BE2C (cell line): Measurements from ENCODE around the gene PROP1.
"Not testable (repeated sequence)": the region's sequence is repeated elsewhere in the genome, so short reads cannot be mapped to it uniquely, and the experiment has no call there.

Source experiments
- DNase-seq: peaks from one replicate; pipeline ENCODE4 v3.0.0-alpha.2; 2020
- H3K27me3 ChIP-seq: fragments of 250-450 bp; sonication (Bioruptor Pico); 2 replicates; pipeline ENCODE4 v1.5.1; 2020; ENCODE audit warnings: mild to moderate bottlenecking
- H3K36me3 ChIP-seq: fragments of 250-450 bp; sonication (Bioruptor Pico); 2 replicates; pipeline ENCODE4 v1.5.1; 2020; ENCODE audit warnings: mild to moderate bottlenecking
- H3K4me1 ChIP-seq: fragments of 250-450 bp; sonication (Bioruptor Pico); 2 replicates; pipeline ENCODE4 v1.5.1; 2020
- H3K4me3 ChIP-seq: 2 replicates; pipeline ENCODE4 v1.5.1; 2011; ENCODE audit warnings: low read depth, low read length
- H3K9me3 ChIP-seq: fragments of 250-450 bp; sonication (Bioruptor Pico); 2 replicates; pipeline ENCODE4 v1.5.1; 2020
- TF ChIP-seq, protein P1 (sequence below): IDR thresholded peaks from 2 replicates; pipeline ENCODE4 v1.5.1; 2012; ENCODE audit warnings: mild to moderate bottlenecking, low read depth, low read length

PROP1 gene

DNA sequence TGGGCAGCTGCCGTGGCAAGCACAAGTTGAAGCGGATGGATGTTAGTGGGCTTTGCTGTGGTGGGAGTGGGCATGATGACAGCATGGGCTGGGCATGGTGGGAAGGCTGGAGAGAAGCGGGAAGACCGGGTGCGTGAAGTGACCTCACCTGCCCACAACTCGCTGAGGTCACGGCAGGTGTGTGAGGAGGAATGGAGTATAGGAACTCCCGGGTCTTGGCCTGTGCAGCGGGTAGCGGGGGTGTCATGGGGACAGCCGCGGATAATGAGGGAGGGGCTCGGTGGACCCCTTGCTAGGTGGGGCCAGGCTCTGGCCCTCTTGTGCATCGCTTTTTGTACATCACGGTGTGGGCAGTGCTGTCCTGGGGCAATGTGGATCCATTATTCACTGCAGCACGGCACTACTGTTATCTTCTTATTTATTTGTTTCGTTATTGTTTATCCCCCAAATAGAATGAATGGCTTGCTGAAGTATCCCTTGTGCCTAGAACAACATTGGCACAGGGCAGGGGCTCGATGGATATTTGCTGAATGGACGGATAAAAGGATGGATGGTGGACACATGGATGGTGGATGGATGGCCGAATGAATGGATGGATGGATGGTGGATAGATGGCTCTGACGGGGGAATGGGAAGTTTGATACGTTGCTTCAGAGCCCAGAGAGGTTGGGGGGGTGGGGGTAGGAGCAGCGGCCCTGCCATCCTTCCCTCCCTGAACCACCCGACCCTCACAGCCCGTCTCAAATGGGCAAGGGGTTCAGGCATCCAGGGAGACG lies 14.6 kb downstream of the PROP1 start:
- no peak for DNase-seq
- TF ChIP-seq, protein P1, sequence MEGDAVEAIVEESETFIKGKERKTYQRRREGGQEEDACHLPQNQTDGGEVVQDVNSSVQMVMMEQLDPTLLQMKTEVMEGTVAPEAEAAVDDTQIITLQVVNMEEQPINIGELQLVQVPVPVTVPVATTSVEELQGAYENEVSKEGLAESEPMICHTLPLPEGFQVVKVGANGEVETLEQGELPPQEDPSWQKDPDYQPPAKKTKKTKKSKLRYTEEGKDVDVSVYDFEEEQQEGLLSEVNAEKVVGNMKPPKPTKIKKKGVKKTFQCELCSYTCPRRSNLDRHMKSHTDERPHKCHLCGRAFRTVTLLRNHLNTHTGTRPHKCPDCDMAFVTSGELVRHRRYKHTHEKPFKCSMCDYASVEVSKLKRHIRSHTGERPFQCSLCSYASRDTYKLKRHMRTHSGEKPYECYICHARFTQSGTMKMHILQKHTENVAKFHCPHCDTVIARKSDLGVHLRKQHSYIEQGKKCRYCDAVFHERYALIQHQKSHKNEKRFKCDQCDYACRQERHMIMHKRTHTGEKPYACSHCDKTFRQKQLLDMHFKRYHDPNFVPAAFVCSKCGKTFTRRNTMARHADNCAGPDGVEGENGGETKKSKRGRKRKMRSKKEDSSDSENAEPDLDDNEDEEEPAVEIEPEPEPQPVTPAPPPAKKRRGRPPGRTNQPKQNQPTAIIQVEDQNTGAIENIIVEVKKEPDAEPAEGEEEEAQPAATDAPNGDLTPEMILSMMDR, result no peak
- Histone ChIP-seq H3K36me3 (no peaks in the 10 kb centered on the region), H3K4me1 (no peaks in the 10 kb centered on the region), H3K9me3 (no peaks in the 10 kb centered on the region), H3K27me3 (peaks cover 36% of the 10 kb centered on the region), H3K4me3 (no peak overlapping the region)

DNA sequence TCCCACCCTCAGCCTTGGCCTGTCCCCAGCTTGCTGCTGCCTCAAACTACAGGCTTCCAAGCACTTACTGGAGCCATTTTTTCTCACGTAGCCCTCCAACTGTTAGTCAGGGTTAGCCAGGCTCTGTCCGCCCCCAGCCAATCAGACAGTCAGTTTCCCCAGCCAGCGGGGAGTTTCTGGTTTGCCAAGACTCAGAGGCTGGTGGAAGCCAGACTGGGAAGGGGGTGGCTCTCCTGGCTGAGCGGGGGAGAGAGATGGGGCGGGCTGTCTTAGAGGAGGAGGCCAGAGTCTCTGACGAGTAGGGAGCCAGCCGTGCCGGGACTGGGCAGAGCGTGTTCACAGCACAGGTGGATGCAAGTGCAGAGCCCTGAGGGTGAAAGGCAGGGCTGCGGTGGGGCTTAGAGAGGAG lies 15.3 kb downstream of the PROP1 start:
- TF ChIP-seq, protein P1, result no peak
- peaks cover 36% of the 10 kb centered on the region for H3K27me3 ChIP-seq
- DNase-seq, result no peak
- H3K4me1 ChIP-seq, result no peaks in the 10 kb centered on the region
- H3K9me3 ChIP-seq, result no peaks in the 10 kb centered on the region
- H3K4me3 ChIP-seq, result no peak overlapping the region
- no peaks in the 10 kb centered on the region for H3K36me3 ChIP-seq

DNA sequence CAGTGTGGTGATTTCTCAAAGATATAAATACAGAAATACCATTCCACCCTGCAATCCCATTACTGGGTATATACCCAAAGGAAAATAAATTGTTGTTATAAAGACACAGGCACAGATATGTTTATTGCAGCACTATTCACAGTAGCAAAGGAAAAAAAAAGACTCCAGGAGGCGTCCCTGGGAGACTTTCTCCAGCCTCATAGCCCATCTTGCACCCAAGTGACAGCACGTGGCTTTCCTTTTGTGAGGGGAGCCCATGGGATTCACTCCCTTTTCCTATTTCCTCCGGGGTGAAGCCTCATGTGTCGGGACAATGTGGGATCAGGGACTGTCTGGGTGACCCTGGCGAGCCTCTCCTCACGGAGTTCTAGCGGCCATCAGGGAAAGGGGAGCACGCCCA lies 18.4 kb downstream of the PROP1 start:
- H3K36me3 ChIP-seq, H3K4me1 ChIP-seq, H3K4me3 ChIP-seq, DNase-seq, H3K9me3 ChIP-seq: not testable (repeated sequence)
- H3K27me3 ChIP-seq, result peaks cover 10% of the 10 kb centered on the region

DNA sequence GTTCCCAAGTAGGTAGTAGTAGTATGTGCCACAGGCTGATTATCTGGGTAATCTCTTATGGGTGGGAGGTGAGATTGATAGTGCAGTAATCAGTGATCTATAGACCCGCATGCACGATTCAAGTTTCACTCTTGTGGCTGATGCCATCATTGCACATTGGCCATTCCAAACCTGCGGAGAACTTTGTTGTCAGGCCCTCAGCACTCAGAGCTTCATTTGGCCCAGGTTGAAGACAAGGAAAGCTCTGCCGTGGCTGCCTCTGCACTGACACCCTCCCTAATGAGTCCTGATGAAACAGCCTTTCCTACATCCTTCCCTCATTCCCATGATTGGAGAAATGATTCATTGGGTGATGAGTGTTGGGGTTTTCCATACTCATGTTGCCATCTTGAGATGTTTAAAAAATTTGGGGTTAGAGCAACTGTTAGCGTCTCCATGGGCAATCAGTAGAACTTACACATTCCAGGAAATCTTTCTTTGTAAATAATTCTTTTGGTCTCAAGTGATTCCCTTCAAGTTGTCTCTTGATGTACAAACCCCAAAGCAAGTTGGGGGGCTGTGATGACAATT lies 22.9 kb downstream of the PROP1 start:
- no peak for DNase-seq

DNA sequence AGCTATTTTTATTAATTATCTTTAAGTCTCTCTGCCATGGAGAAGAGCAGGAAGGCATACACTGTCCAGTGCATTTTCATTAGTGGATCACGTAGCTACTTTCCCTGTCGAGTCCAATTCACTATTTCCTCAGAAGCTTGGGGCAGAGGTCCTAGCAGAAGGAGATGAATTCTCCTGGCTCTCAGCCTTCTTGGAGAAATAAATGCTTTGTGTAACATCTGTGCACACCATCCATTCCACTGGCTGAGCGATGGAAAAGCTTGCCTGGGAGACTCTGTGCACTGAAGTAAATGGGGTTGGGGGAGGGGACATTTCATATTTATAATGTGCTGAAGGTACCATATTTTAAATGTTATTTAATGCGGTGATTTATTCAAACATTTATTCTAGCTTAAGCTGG lies 23.4 kb downstream of the PROP1 start:
- no peak for DNase-seq
- no peaks in the 10 kb centered on the region for H3K9me3 ChIP-seq
- TF ChIP-seq, protein P1, result no peak
- no peaks in the 10 kb centered on the region for H3K36me3 ChIP-seq
- no peak overlapping the region for H3K4me3 ChIP-seq
- peaks cover 22% of the 10 kb centered on the region for H3K27me3 ChIP-seq
- no peaks in the 10 kb centered on the region for H3K4me1 ChIP-seq

More for the DNA sequence above, 22.9 kb downstream of the PROP1 start:
- TF ChIP-seq, protein P1, result no peak
- no peak overlapping the region for H3K4me3 ChIP-seq
- no peaks in the 10 kb centered on the region for H3K36me3 ChIP-seq
- no peaks in the 10 kb centered on the region for H3K4me1 ChIP-seq
- H3K9me3 ChIP-seq, result no peaks in the 10 kb centered on the region
- H3K27me3 ChIP-seq, result peaks cover 22% of the 10 kb centered on the region

DNA sequence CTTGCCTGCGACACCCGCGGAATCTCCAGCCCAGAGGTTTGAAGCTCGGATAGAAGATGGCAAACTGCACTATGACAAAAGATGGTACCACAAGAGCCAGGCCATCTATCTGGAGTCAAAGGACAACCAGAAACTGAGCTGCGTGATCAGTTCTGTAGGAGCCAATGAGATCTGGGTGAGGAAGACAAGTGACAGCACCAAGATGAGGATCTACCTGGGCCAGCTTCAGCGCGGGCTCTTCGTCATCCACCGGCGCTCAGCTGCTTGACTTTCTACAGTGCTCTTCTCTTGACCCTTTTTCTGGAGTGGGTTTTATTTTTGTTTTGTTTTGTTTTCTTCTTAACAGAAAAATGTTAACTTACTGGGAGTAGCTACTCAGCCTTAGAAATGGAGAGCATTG lies 24.0 kb downstream of the PROP1 start:
- not testable (repeated sequence) for H3K9me3 ChIP-seq, DNase-seq, H3K4me3 ChIP-seq, H3K4me1 ChIP-seq, H3K36me3 ChIP-seq
- H3K27me3 ChIP-seq, result peaks cover 23% of the 10 kb centered on the region

DNA sequence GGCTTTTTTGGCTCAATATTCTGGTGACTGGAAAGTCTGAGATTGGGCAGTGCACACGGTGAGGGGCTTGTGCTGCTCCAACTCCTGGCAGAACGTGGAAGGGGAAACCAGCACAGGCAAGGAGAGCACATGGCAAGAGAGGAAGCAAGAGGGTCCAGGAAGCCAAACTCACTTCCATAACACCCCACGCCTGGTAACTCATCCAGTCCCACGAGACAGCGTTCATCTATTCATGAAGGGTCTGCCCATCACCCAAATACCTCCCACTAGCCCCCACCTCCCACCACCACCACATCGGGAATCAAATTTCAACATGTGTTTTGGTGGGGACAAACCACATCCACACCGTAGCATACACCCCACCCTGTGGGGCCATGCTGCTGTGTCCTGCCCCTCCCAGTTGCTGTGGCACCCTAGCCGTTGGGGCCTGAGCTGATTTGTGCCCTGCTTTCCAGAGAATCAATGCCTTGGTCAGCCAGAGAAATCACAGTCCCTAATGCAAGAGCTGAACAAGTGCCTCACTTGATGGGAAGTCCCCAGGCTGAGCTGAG lies 27.3 kb downstream of the PROP1 start:
- no peak for DNase-seq
- Histone ChIP-seq H3K36me3 (no peaks in the 10 kb centered on the region), H3K4me1 (no peaks in the 10 kb centered on the region), H3K27me3 (peaks cover 31% of the 10 kb centered on the region), H3K4me3 (no peak overlapping the region), H3K9me3 (no peaks in the 10 kb centered on the region)
- TF ChIP-seq, protein P1, result no peak
